ENCODE measurements around the gene FGF19. TPM values are rescaled to one million over a fixed set of nuclear protein-coding genes. Genes with fewer than 3 reads are reported as not detected.

The FGF19 gene
- total and polyA plus RNA-seq, 9 of the 15 experiments (the other 6 are each of a cell fraction or from before 2014, with no cell fraction given) = 0.11 TPM; not detected in 8

DNA sequence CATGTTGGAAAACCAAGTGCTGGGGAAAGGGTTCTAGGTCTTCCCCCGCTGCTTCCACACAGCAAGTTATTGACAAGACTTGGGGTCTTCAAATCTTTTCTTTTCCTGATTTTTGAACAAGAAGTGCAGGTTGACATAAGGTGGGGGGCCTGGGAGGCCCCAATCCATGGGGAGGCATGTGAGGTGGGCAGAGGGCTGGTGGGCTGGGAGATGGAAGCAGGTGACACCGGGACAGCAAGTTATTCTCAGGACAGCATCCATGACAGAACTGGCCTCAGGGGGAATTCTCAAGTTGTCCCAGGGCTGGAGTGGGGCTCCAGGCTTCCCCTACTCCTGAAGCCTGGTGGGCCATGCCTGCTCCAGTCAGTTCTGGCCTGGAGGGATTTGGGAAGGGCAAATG, 5.5 kb downstream of the FGF19 start:
- H2AFZ ChIP-seq (ENCODE audit: low read depth, low read length) = no peak overlapping the region
- no peak for DNase-seq (ENCODE audit: extremely low read depth in 1 of 4, low spot score in 3 of 4)
- no peaks in the 10 kb centered on the region for H3K79me2 ChIP-seq (ENCODE audit: control insufficient read depth, insufficient read depth, low read length)
- BruUV-seq (replicated peaks) = no TSS peak
- H3K4me2 ChIP-seq (ENCODE audit: insufficient read depth, low read length) = no peak overlapping the region
- peaks cover 2 to 12% of the 10 kb centered on the region in 2 experiments; a peak in 3 of 5 replicates for H3K4me1 ChIP-seq (replicated peaks in 1 of 2; ENCODE audit: control insufficient read depth in 2 of 2, insufficient read depth in 2 of 2, low read length in 2 of 2)
- no peak for ATAC-seq
- POLR2A ChIA-PET = interaction anchor here (1.0 kb wide), 1 partner anchor 8 kb away, joined by 3 read pairs; no protein-coding TSS in a partner anchor
- no peak overlapping the region for H3K4me3 ChIP-seq
- no peaks in the 10 kb centered on the region for H3K36me3 ChIP-seq (ENCODE audit: control insufficient read depth, insufficient read depth, low read length)
- H4K20me1 ChIP-seq (replicated peaks; ENCODE audit: control insufficient read depth, insufficient read depth, low read length) = no peaks in the 10 kb centered on the region
- no peak overlapping the region for H3K27ac ChIP-seq (ENCODE audit: extremely low read depth, low read depth, low read length)
- CTCF ChIA-PET (ENCODE audit: low intra/inter-chr PET ratio) = no interaction called here
- H3K9me1 ChIP-seq (ENCODE audit: control insufficient read depth, insufficient read depth, low read length) = no peaks in the 10 kb centered on the region
- 13% methylated on average over 2 of the region's 2 CpGs for WGBS (ENCODE audit: insufficient coverage, low coverage, missing lambda C conversion rate)
- TF ChIP-seq, protein P1, sequence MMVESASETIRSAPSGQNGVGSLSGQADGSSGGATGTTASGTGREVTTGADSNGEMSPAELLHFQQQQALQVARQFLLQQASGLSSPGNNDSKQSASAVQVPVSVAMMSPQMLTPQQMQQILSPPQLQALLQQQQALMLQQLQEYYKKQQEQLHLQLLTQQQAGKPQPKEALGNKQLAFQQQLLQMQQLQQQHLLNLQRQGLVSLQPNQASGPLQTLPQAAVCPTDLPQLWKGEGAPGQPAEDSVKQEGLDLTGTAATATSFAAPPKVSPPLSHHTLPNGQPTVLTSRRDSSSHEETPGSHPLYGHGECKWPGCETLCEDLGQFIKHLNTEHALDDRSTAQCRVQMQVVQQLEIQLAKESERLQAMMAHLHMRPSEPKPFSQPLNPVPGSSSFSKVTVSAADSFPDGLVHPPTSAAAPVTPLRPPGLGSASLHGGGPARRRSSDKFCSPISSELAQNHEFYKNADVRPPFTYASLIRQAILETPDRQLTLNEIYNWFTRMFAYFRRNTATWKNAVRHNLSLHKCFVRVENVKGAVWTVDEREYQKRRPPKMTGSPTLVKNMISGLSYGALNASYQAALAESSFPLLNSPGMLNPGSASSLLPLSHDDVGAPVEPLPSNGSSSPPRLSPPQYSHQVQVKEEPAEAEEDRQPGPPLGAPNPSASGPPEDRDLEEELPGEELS (CRISPR knock-in tag; IDR thresholded peaks at IDR 0.05; ENCODE audit: borderline replicate concordance) = no peak
- no peak for TF ChIP-seq ZNF445 (CRISPR knock-in tag; IDR thresholded peaks at IDR 0.05; ENCODE audit: low read depth)
- no peak for TF ChIP-seq FOXM1 (IDR thresholded peaks at IDR 0.05; ENCODE audit: low read depth)
- no peak for TF ChIP-seq FOXM1 (CRISPR knock-in tag; IDR thresholded peaks at IDR 0.05; ENCODE audit: low read depth)
- no peak for TF ChIP-seq PTBP1 (IDR thresholded peaks at IDR 0.05; ENCODE audit: low read depth, low read length)
- TF ChIP-seq ZC3H4 (CRISPR knock-in tag; IDR thresholded peaks at IDR 0.05; ENCODE audit: borderline replicate concordance) = no peak
- intact Hi-C loops (cut with micrococcal nuclease) = no loop called here
- FAIRE-seq = no peak
- no peaks in the 10 kb centered on the region for H3K9me3 ChIP-seq (replicated peaks; ENCODE audit: control insufficient read depth, insufficient read depth, low read depth, low read length)
- in situ Hi-C loops (cut with MboI) = no loop called here
- peaks cover 28 to 48% of the 10 kb centered on the region in 2 experiments for H3K27me3 ChIP-seq (ENCODE audit: control insufficient read depth in 2 of 2, insufficient read depth in 2 of 2, low read length in 2 of 2)
- no peak overlapping the region for H3K9ac ChIP-seq (ENCODE audit: insufficient read depth in 1 of 2, low read depth in 2 of 2, low read length in 2 of 2)
